GM12872 (cell line): ENCODE results near the gene KCNJ16.
A peak's percentile ranks its signal among the peaks of the same experiment; 100 is the strongest.

Experiments
- TF ChIP-seq, protein P1 (sequence below): IDR thresholded peaks from 3 replicates; pipeline ENCODE4 v1.5.1; 2011; ENCODE audit warnings: low read depth, mild to moderate bottlenecking, low read length, moderate library complexity; ENCODE audit not compliant: insufficient read depth

KCNJ16 gene

DNA sequence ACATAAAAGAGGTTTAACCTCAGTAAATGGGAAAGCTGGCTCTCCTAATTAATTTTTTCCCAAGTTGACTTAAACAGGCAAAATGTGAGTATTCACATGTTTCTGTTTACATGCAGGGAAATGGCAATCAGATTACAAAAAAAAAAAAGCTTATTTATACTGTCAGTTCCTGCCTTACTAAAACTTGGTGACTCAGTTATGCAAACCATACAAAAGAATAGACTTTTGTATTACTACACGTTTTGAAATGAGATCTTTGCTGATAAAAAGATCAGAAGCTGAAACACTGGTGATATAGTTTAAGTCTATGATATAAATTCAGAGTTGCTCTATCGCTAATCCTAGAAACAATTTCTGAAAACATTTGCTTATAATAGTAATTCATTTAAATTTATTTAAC, 85.0 kb downstream of the KCNJ16 start:
- TF ChIP-seq, protein P1, sequence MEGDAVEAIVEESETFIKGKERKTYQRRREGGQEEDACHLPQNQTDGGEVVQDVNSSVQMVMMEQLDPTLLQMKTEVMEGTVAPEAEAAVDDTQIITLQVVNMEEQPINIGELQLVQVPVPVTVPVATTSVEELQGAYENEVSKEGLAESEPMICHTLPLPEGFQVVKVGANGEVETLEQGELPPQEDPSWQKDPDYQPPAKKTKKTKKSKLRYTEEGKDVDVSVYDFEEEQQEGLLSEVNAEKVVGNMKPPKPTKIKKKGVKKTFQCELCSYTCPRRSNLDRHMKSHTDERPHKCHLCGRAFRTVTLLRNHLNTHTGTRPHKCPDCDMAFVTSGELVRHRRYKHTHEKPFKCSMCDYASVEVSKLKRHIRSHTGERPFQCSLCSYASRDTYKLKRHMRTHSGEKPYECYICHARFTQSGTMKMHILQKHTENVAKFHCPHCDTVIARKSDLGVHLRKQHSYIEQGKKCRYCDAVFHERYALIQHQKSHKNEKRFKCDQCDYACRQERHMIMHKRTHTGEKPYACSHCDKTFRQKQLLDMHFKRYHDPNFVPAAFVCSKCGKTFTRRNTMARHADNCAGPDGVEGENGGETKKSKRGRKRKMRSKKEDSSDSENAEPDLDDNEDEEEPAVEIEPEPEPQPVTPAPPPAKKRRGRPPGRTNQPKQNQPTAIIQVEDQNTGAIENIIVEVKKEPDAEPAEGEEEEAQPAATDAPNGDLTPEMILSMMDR: no peak

DNA sequence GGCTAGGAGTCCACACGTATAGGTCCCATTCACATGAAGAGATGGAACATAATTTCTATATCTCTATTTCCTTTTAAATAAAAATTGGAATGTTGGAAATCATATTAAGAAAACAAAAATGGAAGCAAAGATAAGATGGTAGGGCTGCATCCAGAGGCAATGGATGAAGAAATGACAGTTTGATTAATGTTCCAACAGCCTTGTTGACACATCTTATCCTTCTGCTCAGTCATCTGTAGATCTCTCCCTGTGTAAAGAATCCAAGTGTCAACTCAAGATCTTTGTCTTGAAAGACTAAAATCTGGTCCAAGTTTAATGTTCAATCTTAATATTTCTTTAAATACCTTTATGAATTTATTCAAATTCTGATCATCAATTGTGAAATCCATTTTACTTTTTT, 86.5 kb downstream of the KCNJ16 start:
- TF ChIP-seq, protein P1: no peak

DNA sequence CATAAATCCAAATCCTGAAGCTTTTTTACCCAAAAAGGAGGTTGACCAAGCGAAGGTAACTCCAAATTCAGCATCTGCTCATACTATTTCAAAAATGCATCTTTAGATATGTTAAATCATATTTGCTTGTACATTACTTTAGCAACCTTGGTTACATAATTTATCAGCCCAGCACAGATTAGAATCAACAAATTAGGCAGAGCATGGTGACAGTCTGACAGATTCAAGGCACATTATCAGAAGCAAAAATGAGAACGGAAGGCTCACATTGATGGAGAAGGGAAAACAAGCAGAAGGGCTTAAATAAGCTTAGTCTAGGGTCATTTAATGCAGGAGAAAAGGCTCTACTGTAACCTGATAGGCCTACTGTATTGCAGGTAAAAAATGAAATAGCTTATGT, 90.4 kb downstream of the KCNJ16 start:
- TF ChIP-seq, protein P1: no peak

DNA sequence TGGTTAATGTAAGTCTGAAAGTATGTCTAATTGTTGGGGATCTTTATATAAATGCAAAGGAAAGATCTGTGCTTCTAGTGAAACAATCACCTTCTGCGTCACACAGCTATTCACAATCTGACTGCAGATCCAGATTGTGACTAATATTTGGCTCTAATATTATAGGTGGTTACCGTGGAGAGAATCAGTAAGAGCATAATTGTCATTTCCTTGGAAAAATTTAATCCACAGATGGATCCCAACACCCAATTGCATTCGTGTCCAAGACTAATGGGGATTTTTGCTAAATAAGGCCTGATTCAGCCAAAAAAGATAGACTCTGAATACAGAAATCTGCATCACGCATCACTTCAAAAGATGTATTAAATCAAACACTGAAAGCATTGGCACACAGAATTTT, 91.6 kb downstream of the KCNJ16 start:
- TF ChIP-seq, protein P1: no peak

DNA sequence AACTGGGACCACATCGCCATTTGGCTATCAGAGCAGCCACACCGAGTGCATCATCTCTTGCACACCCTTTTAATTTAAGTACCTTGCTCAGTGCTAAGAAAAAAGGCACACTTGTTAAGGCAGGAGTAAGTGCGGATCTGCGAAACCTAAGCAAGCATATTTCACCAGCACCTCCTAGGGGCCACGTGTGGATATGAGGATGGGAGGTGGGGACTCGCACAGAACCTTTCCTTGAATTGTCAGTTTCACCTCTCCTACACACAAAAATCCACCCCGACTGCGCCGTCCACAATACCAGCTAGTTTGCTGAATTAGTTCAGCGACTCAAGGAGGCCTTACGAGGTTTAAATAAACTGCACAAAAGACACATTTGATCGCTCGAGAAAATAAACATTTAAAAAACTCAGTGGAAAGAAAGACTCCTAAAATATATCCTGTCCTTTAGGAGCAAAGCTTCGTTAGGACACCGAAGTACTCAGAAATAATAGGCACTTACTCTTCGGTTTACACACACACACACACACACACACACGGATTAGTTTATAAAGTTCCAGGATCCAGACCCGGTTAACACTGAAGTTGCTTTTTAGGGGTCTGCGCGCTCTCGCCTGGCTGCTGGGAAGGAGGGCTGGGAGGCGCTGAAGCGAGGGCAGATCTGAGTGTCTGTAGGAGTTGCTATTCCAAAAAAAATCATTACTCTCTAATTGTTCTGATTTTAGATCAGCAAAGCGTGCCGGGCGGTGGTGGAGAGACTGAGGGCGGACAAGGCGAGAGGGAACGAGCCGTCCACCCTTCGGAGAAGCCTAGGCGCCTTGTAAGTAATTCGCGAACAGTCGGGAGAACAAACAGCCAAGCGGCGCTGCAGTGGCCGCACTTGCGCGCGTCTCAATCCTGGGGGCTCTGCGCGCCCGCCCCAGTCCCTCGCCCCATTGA, 93.3 kb downstream of the KCNJ16 start:
- TF ChIP-seq, protein P1: peak; percentile 77

DNA sequence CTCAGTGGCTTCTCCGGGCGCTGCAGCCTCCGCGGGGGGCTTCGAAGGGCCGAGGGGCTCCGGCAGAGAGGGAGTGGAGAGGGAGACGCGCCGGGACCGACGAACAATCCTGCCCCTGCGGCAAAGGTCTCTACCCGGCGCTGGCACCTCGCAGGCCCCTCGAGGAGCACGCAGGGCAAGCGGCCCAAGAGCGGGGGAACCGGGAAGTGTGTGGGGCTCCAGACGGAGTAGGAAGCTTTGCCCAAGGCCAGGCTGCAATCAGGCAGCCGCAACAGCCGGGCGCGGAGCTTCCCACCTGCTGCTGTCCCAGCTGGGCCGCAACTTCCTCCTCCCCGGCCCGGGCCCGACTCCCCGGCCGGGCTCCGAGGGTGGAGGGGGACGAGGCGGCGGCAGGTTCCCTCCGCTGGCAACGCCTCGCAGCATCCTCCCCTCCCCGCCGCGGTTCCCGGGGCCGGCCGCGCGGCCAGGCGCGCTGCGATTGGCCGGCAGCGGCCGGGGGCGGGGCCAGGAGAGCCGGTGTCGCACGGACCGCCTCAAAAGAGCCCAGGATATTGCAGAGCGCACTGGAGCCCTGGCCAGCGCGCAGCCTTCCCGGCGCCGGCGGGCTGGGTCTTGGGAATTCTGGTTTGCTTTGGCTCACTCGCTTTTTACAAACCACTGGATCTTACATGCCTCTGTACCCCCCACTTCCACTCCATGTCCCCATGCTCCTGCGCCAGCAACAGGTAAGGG, 94.1 kb downstream of the KCNJ16 start, which contains the start of gene KCNJ2:
Gene KCNJ2, plus strand, starts transcription at position 556 of the 732 bp plus-strand sequence. CDS start 5,508 bp downstream, outside the sequence.
- TF ChIP-seq, protein P1: 0 out of 3 replicates have a peak, but pooled peaks have one; percentile 1

DNA sequence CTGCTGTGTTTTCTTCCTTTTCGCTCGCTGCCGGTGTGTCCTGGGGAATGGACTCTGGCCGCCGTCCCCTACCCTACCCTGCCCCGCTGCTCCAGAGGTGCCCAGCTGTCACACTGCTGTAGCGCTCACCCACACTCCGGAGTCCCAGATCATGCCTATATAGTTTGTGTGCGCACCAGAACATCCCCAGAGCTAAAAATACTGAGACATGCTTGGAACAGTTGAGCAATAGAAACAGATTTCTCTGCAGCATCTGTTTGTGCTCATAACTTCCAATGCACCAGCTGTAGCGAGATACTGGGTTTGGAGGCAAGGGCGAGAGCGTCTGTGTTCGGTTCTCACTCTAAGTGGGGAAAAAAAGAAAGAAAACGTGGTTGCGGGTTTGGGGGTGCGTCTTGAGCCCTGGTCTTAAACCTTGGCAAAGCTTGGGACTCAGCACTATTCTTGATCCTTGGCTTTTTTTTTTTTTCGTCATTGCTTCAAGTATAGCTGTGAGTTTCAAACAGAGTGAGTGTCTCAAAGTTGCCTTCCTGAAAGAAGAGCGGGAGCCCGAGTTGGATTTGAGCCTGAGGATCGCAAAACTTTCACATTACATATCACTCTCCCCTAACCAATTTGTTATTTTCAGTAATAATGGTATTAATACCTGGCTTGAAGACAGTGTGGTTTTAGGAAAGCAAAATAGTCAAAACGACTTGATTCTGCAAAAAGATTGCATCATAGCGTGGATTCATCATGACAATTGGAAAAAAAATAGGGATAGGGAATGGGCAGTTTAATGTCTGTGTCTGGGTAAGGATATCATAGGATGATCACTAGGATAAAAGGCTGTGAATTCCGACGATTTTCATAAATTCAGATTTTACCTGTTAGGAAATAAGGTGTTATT, 94.9 kb downstream of the KCNJ16 start:
- TF ChIP-seq, protein P1: no peak
